ENCODE data around the gene NFATC1. TPM values are rescaled to one million over a fixed set of nuclear protein-coding genes. Genes with fewer than 3 reads are reported as not detected.

Gene NFATC1
- polyA plus RNA-seq, 1 donor from 2014 or later, result 0.37 TPM

GRCh38 chr18:79405019-79405780 lies 9.5 kb downstream of the NFATC1 start:
- no peaks in the 10 kb centered on the region for H3F3A ChIP-seq (ENCODE audit: insufficient read depth, low read length, poor library complexity, severe bottlenecking)
- H4K20me1 ChIP-seq (ENCODE audit: insufficient read depth), result no peaks in the 10 kb centered on the region
- H2AFZ ChIP-seq (ENCODE audit: low read depth, low read length), result no peak overlapping the region
- no peak overlapping the region for H3K27ac ChIP-seq (ENCODE audit: low read length)
- peaks cover 5% of the 10 kb centered on the region for H3K27me3 ChIP-seq (ENCODE audit: insufficient read depth, low read depth, low read length)
- H3K9me3 ChIP-seq (ENCODE audit: low read length), result no peaks in the 10 kb centered on the region
- no peaks in the 10 kb centered on the region for H3K36me3 ChIP-seq (ENCODE audit: insufficient read depth, low read length)
- no peak overlapping the region for H3K4me3 ChIP-seq (ENCODE audit: low read length)
- TF ChIP-seq, protein P1, sequence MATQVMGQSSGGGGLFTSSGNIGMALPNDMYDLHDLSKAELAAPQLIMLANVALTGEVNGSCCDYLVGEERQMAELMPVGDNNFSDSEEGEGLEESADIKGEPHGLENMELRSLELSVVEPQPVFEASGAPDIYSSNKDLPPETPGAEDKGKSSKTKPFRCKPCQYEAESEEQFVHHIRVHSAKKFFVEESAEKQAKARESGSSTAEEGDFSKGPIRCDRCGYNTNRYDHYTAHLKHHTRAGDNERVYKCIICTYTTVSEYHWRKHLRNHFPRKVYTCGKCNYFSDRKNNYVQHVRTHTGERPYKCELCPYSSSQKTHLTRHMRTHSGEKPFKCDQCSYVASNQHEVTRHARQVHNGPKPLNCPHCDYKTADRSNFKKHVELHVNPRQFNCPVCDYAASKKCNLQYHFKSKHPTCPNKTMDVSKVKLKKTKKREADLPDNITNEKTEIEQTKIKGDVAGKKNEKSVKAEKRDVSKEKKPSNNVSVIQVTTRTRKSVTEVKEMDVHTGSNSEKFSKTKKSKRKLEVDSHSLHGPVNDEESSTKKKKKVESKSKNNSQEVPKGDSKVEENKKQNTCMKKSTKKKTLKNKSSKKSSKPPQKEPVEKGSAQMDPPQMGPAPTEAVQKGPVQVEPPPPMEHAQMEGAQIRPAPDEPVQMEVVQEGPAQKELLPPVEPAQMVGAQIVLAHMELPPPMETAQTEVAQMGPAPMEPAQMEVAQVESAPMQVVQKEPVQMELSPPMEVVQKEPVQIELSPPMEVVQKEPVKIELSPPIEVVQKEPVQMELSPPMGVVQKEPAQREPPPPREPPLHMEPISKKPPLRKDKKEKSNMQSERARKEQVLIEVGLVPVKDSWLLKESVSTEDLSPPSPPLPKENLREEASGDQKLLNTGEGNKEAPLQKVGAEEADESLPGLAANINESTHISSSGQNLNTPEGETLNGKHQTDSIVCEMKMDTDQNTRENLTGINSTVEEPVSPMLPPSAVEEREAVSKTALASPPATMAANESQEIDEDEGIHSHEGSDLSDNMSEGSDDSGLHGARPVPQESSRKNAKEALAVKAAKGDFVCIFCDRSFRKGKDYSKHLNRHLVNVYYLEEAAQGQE (IDR thresholded peaks at IDR 0.05; ENCODE audit: borderline replicate concordance), result no peak
- TF ChIP-seq RAD21 (conservative IDR thresholded peaks at IDR 0.05) (no peak), EZH2 (IDR thresholded peaks at IDR 0.05; ENCODE audit: borderline replicate concordance, insufficient read depth, low read length, poor library complexity, severe bottlenecking) (no peak), TAF1 (IDR thresholded peaks at IDR 0.05; ENCODE audit: low read depth) (no peak), POLR2AphosphoS5 (IDR thresholded peaks at IDR 0.05) (no peak), MXI1 (conservative IDR thresholded peaks at IDR 0.05; ENCODE audit: poor library complexity, severe bottlenecking) (no peak), CTCF (IDR thresholded peaks at IDR 0.05; ENCODE audit: poor library complexity, severe bottlenecking) (no peak), SMC3 (conservative IDR thresholded peaks at IDR 0.05; ENCODE audit: poor library complexity) (no peak), EP300 (conservative IDR thresholded peaks at IDR 0.05; ENCODE audit: poor library complexity, severe bottlenecking) (no peak)
- H3K79me2 ChIP-seq (replicated peaks; ENCODE audit: insufficient read depth, low read length), result no peaks in the 10 kb centered on the region
- no peak overlapping the region for H3K4me2 ChIP-seq (ENCODE audit: low read length)
- H3K9ac ChIP-seq (ENCODE audit: low read length), result no peak overlapping the region
- H3K9me2 ChIP-seq (ENCODE audit: insufficient read depth, low read length), result no peaks in the 10 kb centered on the region

DNA sequence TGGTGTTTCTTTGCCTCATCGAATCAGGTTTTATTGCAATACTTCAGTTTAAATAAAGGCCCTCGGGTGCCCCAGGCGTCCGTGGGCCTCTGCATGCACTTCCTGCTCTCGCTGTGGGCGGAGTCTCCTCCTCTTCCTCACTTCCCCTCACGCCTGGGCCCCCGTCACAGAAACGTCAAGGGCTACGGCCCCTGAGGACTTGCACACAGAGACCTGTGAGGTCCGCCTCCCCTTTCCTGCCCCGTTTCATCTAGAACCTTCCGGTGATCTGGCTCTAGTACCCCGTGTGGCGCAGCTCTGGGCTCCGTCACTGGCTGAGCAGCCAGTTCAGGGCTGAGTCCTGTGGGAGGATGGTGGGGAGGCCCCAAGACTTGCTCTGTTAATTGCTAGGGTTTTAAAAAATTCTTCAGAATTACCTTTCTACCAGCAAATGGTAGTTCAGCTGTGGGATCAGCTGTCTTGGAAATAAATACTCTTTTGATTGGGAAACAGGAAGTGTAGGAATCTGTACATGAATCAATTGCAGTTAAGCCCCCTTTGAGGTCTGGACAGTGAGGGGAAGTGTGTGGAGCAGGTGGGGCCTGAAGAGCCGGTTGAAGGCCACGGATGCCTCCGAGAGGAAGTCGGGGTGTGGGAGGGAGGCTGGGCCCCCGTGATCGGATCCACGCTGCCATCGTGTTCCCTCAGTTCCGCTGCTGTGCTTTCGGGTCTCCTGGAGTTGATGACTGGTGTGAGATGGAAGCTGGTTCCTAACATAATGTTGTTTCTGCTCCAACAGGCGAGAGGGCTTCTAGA lies 10.2 kb downstream of the NFATC1 start:
- no peak for TF ChIP-seq EP300 (conservative IDR thresholded peaks at IDR 0.05; ENCODE audit: poor library complexity, severe bottlenecking)
- TF ChIP-seq CTCF (IDR thresholded peaks at IDR 0.05; ENCODE audit: poor library complexity, severe bottlenecking), result no peak
- TF ChIP-seq TAF1 (IDR thresholded peaks at IDR 0.05; ENCODE audit: low read depth), result no peak
- TF ChIP-seq EZH2 (IDR thresholded peaks at IDR 0.05; ENCODE audit: borderline replicate concordance, insufficient read depth, low read length, poor library complexity, severe bottlenecking), result no peak
- TF ChIP-seq, protein P1 (IDR thresholded peaks at IDR 0.05; ENCODE audit: borderline replicate concordance), result no peak
- TF ChIP-seq SMC3 (conservative IDR thresholded peaks at IDR 0.05; ENCODE audit: poor library complexity), result no peak
- no peak for TF ChIP-seq MXI1 (conservative IDR thresholded peaks at IDR 0.05; ENCODE audit: poor library complexity, severe bottlenecking)
- TF ChIP-seq POLR2AphosphoS5 (IDR thresholded peaks at IDR 0.05), result no peak
- no peak for TF ChIP-seq RAD21 (conservative IDR thresholded peaks at IDR 0.05)
- H3K79me2 ChIP-seq (replicated peaks; ENCODE audit: insufficient read depth, low read length), result no peaks in the 10 kb centered on the region
- H3K27me3 ChIP-seq (ENCODE audit: insufficient read depth, low read depth, low read length), result peaks cover 3% of the 10 kb centered on the region
- H3K4me2 ChIP-seq (ENCODE audit: low read length), result no peak overlapping the region
- no peak overlapping the region for H3K4me3 ChIP-seq (ENCODE audit: low read length)
- H3K27ac ChIP-seq (ENCODE audit: low read length), result no peak overlapping the region
- H3K9ac ChIP-seq (ENCODE audit: low read length), result no peak overlapping the region
- no peaks in the 10 kb centered on the region for H3F3A ChIP-seq (ENCODE audit: insufficient read depth, low read length, poor library complexity, severe bottlenecking)
- no peaks in the 10 kb centered on the region for H3K9me2 ChIP-seq (ENCODE audit: insufficient read depth, low read length)
- H2AFZ ChIP-seq (ENCODE audit: low read depth, low read length), result no peak overlapping the region
- no peaks in the 10 kb centered on the region for H3K36me3 ChIP-seq (ENCODE audit: insufficient read depth, low read length)
- H4K20me1 ChIP-seq (ENCODE audit: insufficient read depth), result no peaks in the 10 kb centered on the region
- H3K9me3 ChIP-seq (ENCODE audit: low read length), result no peaks in the 10 kb centered on the region
